Kidney (tissue), 22 donors: ENCODE results near the gene OR10AD1. TPM values are rescaled to one million over a fixed set of nuclear protein-coding genes. Genes with fewer than 3 reads are reported as not detected.

ENCODE experiments used
- DNase-seq, 5 donors: peaks; one replicate each; pipeline ENCODE4 v3.0.0-alpha.2; 2013 to 2020
- FAIRE-seq: peaks from 2 replicates; lab custom pipeline; 2012; peaks lifted over from hg19 to GRCh38; lab: Jason Lieb, UNC
- H3K27ac ChIP-seq, 2 donors: one replicate each; pipeline ENCODE4 v1.7.0; 2013; ENCODE audit warnings: low read depth in 2 of 2, low read length in 2 of 2, inconsistent platforms in 1 of 2
- H3K27me3 ChIP-seq: one replicate; pipeline ENCODE4 v1.7.1; 2013; ENCODE audit warnings: low read length, inconsistent platforms; ENCODE audit not compliant: control insufficient read depth, insufficient read depth
- H3K36me3 ChIP-seq, 3 donors: one replicate each; pipeline versions ENCODE4 v1.7.0 to v1.7.1; 2013; ENCODE audit warnings: low read length in 3 of 3, control low read depth in 1 of 3, inconsistent platforms in 1 of 3; ENCODE audit not compliant: insufficient read depth in 3 of 3, control insufficient read depth in 2 of 3
- H3K4me1 ChIP-seq, 3 donors: one replicate each; pipeline versions ENCODE4 v1.7.0 to v1.7.1; 2013; ENCODE audit warnings: low read length in 3 of 3, inconsistent platforms in 1 of 3, low read depth in 1 of 3; ENCODE audit not compliant: control insufficient read depth in 2 of 3, insufficient read depth in 2 of 3
- H3K4me3 ChIP-seq, 3 donors: one replicate each; pipeline versions ENCODE4 v1.7.0 to v1.8.1; 2013; ENCODE audit warnings: low read length in 3 of 3, control low read depth in 1 of 3, inconsistent platforms in 1 of 3
- H3K9ac ChIP-seq, 3 donors: one replicate each; pipeline versions ENCODE4 v1.7.0 to v1.7.1; 2013; ENCODE audit warnings: low read length in 3 of 3, control low read depth in 1 of 3, inconsistent platforms in 1 of 3
- H3K9me3 ChIP-seq, 3 donors: one replicate each; pipeline versions ENCODE4 v1.7.0 to v1.7.1; 2013; ENCODE audit warnings: low read length in 3 of 3, control low read depth in 1 of 3, inconsistent platforms in 1 of 3; ENCODE audit not compliant: control insufficient read depth in 2 of 3, insufficient read depth in 1 of 3
- intact Hi-C: fragments of 100-400 bp; cut with DNase I; formaldehyde crosslinking; loops from one replicate; pipeline ENCODE4 v1.11.1; 2022
- long read RNA-seq, 10 donors: library from polyadenylated mRNA in 1 of 10; unstranded in 1 of 10; transcript quantifications; one replicate each; pipeline ENCODE4 v2.0.0 and lab custom pipeline, GENCODE V29; 2021 to 2026
- polyA plus RNA-seq: library from polyadenylated mRNA; stranded (reverse); fragments of 350-450 nt; fragmentation: Illumina TruSeq; extraction: RNeasy Lipid Tissue Mini Kit (QIAGEN cat#74804); gene quantifications from one replicate; pipeline ENCODE4 v1.2.3, GENCODE V29; 2014; ENCODE audit warnings: low read depth, low replicate concordance; ENCODE audit not compliant: insufficient read depth
- total RNA-seq: library from RNA; stranded (reverse); fragmentation: NEBNext Ultra II Directional; extraction: Animal tissue kit (Norgen Biotek cat#: 25700); gene quantifications from one replicate; pipeline ENCODE4 v1.2.1, GENCODE V29; 2021
- TF ChIP-seq, protein P1 (sequence below): IDR thresholded peaks from 3 replicates; pipeline ENCODE4 v1.5.1; 2012; ENCODE audit warnings: mild to moderate bottlenecking, moderate library complexity, borderline replicate concordance; ENCODE audit not compliant: insufficient read depth; ENCODE audit errors: extremely low read depth
- donor health status: control.
- donor health status: control.
- donor health status: control.
- donor health status: control.
- donor health status: control.
- donor health status: DM: yes; HTN: yes; CAD: no.
- donor health status: Normal renal cell carcinoma (clear cell type).

The OR10AD1 gene, protein sequence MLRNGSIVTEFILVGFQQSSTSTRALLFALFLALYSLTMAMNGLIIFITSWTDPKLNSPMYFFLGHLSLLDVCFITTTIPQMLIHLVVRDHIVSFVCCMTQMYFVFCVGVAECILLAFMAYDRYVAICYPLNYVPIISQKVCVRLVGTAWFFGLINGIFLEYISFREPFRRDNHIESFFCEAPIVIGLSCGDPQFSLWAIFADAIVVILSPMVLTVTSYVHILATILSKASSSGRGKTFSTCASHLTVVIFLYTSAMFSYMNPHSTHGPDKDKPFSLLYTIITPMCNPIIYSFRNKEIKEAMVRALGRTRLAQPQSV
- total RNA-seq (not detected), polyA plus RNA-seq (not detected)
- long read RNA-seq, donor 1, result 0 reads
- long read RNA-seq, donor 2, partial matches to known transcripts, result 0 of 1 reads
- long read RNA-seq, donor 2, other reads (novel, unspliced or antisense), result 0 of 1 reads
- long read RNA-seq, donor 3, partial matches to known transcripts, result 0 of 1 reads
- long read RNA-seq, donor 3, other reads (novel, unspliced or antisense), result 0 of 1 reads
- long read RNA-seq, donor 4, result 0 reads
- long read RNA-seq, donor 5, result 0 reads
- long read RNA-seq, donor 6, result 0 reads
- long read RNA-seq, donor 7, result 0 reads
- long read RNA-seq, donor 8, result 0 reads
- long read RNA-seq, donor 9, result 0 reads
- long read RNA-seq, donor 10, result 0 reads

DNA sequence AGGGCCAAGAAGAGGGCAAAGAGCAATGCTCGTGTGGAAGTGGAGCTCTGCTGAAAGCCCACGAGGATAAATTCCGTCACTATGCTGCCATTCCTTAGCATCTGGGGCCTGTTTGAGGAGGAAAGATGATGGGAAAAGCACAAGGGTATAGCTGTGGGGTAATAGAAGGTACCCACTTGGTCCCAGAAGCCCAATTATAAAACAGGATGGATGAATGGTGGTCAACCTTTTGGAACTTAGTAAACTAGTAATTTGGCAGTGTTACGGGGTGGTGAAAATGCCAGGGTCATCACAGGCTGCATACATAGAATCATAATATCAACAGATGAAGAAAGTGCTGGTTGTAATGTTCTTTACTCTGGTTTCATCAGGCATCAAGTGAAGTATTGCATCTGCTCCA is at the start of gene OR10AD1:
TSS of gene OR10AD1 (minus strand) at position 101 of the 400 bp plus-strand sequence. CDS start at position 101, 0 bp downstream.
- intact Hi-C loops, result no loop called here
- no peaks in the 10 kb centered on the region for H3K27me3 ChIP-seq
- no peak for FAIRE-seq
- peaks cover 0 to 3% (median 0%) of the 10 kb centered on the region in 3 donors for H3K4me1 ChIP-seq
- no peak within 1 kb of the TSS for H3K9ac ChIP-seq
- peaks cover 0 to 48% (median 0%) of the 10 kb centered on the region in 3 donors for H3K9me3 ChIP-seq
- TF ChIP-seq, protein P1, sequence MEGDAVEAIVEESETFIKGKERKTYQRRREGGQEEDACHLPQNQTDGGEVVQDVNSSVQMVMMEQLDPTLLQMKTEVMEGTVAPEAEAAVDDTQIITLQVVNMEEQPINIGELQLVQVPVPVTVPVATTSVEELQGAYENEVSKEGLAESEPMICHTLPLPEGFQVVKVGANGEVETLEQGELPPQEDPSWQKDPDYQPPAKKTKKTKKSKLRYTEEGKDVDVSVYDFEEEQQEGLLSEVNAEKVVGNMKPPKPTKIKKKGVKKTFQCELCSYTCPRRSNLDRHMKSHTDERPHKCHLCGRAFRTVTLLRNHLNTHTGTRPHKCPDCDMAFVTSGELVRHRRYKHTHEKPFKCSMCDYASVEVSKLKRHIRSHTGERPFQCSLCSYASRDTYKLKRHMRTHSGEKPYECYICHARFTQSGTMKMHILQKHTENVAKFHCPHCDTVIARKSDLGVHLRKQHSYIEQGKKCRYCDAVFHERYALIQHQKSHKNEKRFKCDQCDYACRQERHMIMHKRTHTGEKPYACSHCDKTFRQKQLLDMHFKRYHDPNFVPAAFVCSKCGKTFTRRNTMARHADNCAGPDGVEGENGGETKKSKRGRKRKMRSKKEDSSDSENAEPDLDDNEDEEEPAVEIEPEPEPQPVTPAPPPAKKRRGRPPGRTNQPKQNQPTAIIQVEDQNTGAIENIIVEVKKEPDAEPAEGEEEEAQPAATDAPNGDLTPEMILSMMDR, result no peak
- H3K36me3 ChIP-seq, result no peaks in the 10 kb centered on the region
- H3K4me3 ChIP-seq, result no peak within 1 kb of the TSS
- DNase-seq, result no peak
- no peak within 1 kb of the TSS for H3K27ac ChIP-seq

- H3K27me3 ChIP-seq, result no peaks in the 10 kb centered on the region
- no peaks in the 10 kb centered on the region for H3K36me3 ChIP-seq
- no peak overlapping the region for H3K4me3 ChIP-seq
- FAIRE-seq, result no peak
- H3K9ac ChIP-seq, result no peak overlapping the region
- no peaks in the 10 kb centered on the region for H3K4me1 ChIP-seq
- TF ChIP-seq, protein P1, result no peak
- DNase-seq, result peak in 1 of 5 donors; percentile 32
- peaks cover 0 to under 1% (median 0%) of the 10 kb centered on the region in 3 donors for H3K9me3 ChIP-seq
- no peak overlapping the region for H3K27ac ChIP-seq
- intact Hi-C loops, result no loop called here
Measured at GRCh38 chr12:48247181-48247966, 44.3 kb upstream of the OR10AD1 start.

DNA sequence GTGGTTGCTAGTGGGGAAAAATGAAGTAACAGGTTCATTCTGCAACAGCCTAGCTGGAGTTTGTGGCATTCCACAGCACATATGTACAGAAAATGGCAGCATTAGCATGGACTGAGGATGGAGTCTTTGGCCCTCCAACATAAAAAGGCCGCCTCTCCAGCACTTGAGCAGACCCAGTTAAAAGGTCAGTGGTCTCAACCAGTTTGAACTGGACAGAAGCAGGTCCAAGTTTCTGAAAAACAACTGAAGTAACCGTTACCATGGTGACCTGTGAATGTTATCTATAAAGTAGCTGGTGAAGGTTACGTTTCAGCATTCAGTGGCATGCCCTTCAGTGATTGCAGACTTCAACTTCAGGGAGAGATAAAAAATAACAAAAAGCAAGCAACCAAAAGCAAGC is 34.1 kb upstream of the OR10AD1 start:
- Histone ChIP-seq H3K9ac (no peak overlapping the region), H3K9me3 (peaks cover 0 to 9% (median 0%) of the 10 kb centered on the region in 3 donors), H3K36me3 (no peaks in the 10 kb centered on the region), H3K27me3 (no peaks in the 10 kb centered on the region), H3K27ac (no peak overlapping the region), H3K4me1 (no peaks in the 10 kb centered on the region), H3K4me3 (no peak overlapping the region)
- no peak for FAIRE-seq
- DNase-seq, result peak in 3 of 5 donors; percentile 10 to 22 (median 18)
- intact Hi-C loops, result no loop called here
- TF ChIP-seq, protein P1, result no peak
